IgD-negative memory B cell (primary cell): Measurements from ENCODE around the gene AFF3. TPM values are rescaled to one million over a fixed set of nuclear protein-coding genes. Genes with fewer than 3 reads are reported as not detected.
"Not testable (repeated sequence)": the region's sequence is repeated elsewhere in the genome, so short reads cannot be mapped to it uniquely, and the experiment has no call there.

Experiments used
- H3K27ac Mint-ChIP-seq, 3 donors: one replicate each; pipeline ENCODE4 v1.8.0; 2020 to 2022; ENCODE audit warnings: mild to moderate bottlenecking in 3 of 3, mixed read lengths in 3 of 3, moderate library complexity in 1 of 3
- H3K27me3 Mint-ChIP-seq: one replicate; pipeline ENCODE4 v1.8.0; 2021; ENCODE audit warnings: mixed read lengths
- H3K36me3 Mint-ChIP-seq: one replicate; pipeline ENCODE4 v1.8.0; 2020; ENCODE audit warnings: mild to moderate bottlenecking, mixed read lengths
- H3K4me1 Mint-ChIP-seq, 3 donors: one replicate each; pipeline ENCODE4 v1.8.0; 2020 to 2022; ENCODE audit warnings: mixed read lengths in 3 of 3, mild to moderate bottlenecking in 1 of 3
- H3K4me3 Mint-ChIP-seq, 4 donors: one replicate each; pipeline ENCODE4 v1.8.0; 2020 to 2022; ENCODE audit warnings: mild to moderate bottlenecking in 4 of 4, mixed read lengths in 4 of 4, moderate library complexity in 3 of 4
- H3K9me3 Mint-ChIP-seq, 3 donors: one replicate each; pipeline ENCODE4 v1.8.0; 2020 to 2021; ENCODE audit warnings: mixed read lengths in 3 of 3, mild to moderate bottlenecking in 1 of 3
- polyA plus RNA-seq: library from polyadenylated mRNA; unstranded; fragments of 300-500 nt; fragmentation: Illumina TruSeq; gene quantifications from one replicate; pipeline ENCODE4 v1.2.3, GENCODE V29; 2021

AFF3 gene
- polyA plus RNA-seq, 1 donor from 2014 or later: 85.9 TPM

GRCh38 chr2:99682275-99683060, 459.9 kb downstream of the AFF3 start:
- Mint-ChIP-seq H3K9me3 (no peaks in the 10 kb centered on the region), H3K27ac (peak overlapping the region in 1 of 3 donors; percentile 28), H3K4me3 (no peak overlapping the region), H3K36me3 (peaks cover 12% of the 10 kb centered on the region), H3K4me1 (peaks cover 0 to 9% (median 0%) of the 10 kb centered on the region in 3 donors), H3K27me3 (no peaks in the 10 kb centered on the region)

- Mint-ChIP-seq H3K27ac (no peak overlapping the region), H3K4me1 (peaks cover 5 to 9% (median 6%) of the 10 kb centered on the region in 3 donors), H3K4me3 (no peak overlapping the region), H3K9me3 (no peaks in the 10 kb centered on the region), H3K36me3 (peaks cover 10% of the 10 kb centered on the region), H3K27me3 (no peaks in the 10 kb centered on the region)
Measured at GRCh38 chr2:99680946-99681345, 461.4 kb downstream of the AFF3 start.

- H3K4me1 Mint-ChIP-seq: peaks cover 7 to 14% (median 11%) of the 10 kb centered on the region in 3 donors
- peaks cover 10% of the 10 kb centered on the region for H3K36me3 Mint-ChIP-seq
- H3K4me3 Mint-ChIP-seq: no peak overlapping the region
- H3K27me3 Mint-ChIP-seq: no peaks in the 10 kb centered on the region
- peak overlapping the region in 2 of 3 donors; percentile 29 to 50 for H3K27ac Mint-ChIP-seq
- H3K9me3 Mint-ChIP-seq: no peaks in the 10 kb centered on the region
Measured at GRCh38 chr2:99679518-99679917, 462.9 kb downstream of the AFF3 start.

- Mint-ChIP-seq H3K27ac (peak overlapping the region in 2 of 3 donors; percentile 8 to 84), H3K9me3 (no peaks in the 10 kb centered on the region), H3K36me3 (peaks cover 10% of the 10 kb centered on the region)
Measured at GRCh38 chr2:99678625-99679024, 463.8 kb downstream of the AFF3 start.

GRCh38 chr2:99677814-99678213, 464.6 kb downstream of the AFF3 start:
- Mint-ChIP-seq H3K4me1 (peaks cover 17 to 25% (median 23%) of the 10 kb centered on the region in 3 donors), H3K27ac (peak overlapping the region in 2 of 3 donors; percentile 8 to 71), H3K36me3 (peaks cover 6% of the 10 kb centered on the region), H3K9me3 (no peaks in the 10 kb centered on the region), H3K4me3 (no peak overlapping the region), H3K27me3 (no peaks in the 10 kb centered on the region)

More at GRCh38 chr2:99678625-99679024, 463.8 kb downstream of the AFF3 start:
- peaks cover 13 to 22% (median 20%) of the 10 kb centered on the region in 3 donors for H3K4me1 Mint-ChIP-seq
- H3K4me3 Mint-ChIP-seq: no peak overlapping the region
- H3K27me3 Mint-ChIP-seq: no peaks in the 10 kb centered on the region

GRCh38 chr2:99675130-99675661, 467.2 kb downstream of the AFF3 start:
- H3K4me1 Mint-ChIP-seq: peaks cover 33 to 41% (median 41%) of the 10 kb centered on the region in 3 donors

GRCh38 chr2:99674090-99674489, 468.3 kb downstream of the AFF3 start:
- H3K9me3 Mint-ChIP-seq: no peaks in the 10 kb centered on the region
- no peaks in the 10 kb centered on the region for H3K27me3 Mint-ChIP-seq
- peaks cover 7% of the 10 kb centered on the region for H3K36me3 Mint-ChIP-seq
- peak overlapping the region in 1 of 4 donors; percentile 33 for H3K4me3 Mint-ChIP-seq
- peak overlapping the region in 1 of 3 donors; percentile 69 for H3K27ac Mint-ChIP-seq
- peaks cover 33 to 43% (median 37%) of the 10 kb centered on the region in 3 donors for H3K4me1 Mint-ChIP-seq

More at GRCh38 chr2:99675130-99675661, 467.2 kb downstream of the AFF3 start:
- no peak overlapping the region for H3K27ac Mint-ChIP-seq
- no peaks in the 10 kb centered on the region for H3K27me3 Mint-ChIP-seq
- peaks cover 3% of the 10 kb centered on the region for H3K36me3 Mint-ChIP-seq
- H3K9me3 Mint-ChIP-seq: no peaks in the 10 kb centered on the region
- peak overlapping the region in 1 of 4 donors; percentile 78 for H3K4me3 Mint-ChIP-seq

GRCh38 chr2:99672766-99673350, 469.5 kb downstream of the AFF3 start:
- no peaks in the 10 kb centered on the region for H3K27me3 Mint-ChIP-seq
- peaks cover 32 to 43% (median 33%) of the 10 kb centered on the region in 3 donors for H3K4me1 Mint-ChIP-seq
- peaks cover 7% of the 10 kb centered on the region for H3K36me3 Mint-ChIP-seq
- H3K27ac Mint-ChIP-seq: peak overlapping the region in 2 of 3 donors; percentile 39 to 48
- no peaks in the 10 kb centered on the region for H3K9me3 Mint-ChIP-seq
- H3K4me3 Mint-ChIP-seq: peak overlapping the region in 2 of 4 donors; percentile 28 to 75

- H3K4me3 Mint-ChIP-seq: no peak overlapping the region
- H3K27ac Mint-ChIP-seq: peak overlapping the region in 1 of 3 donors; percentile 61
- peaks cover 10% of the 10 kb centered on the region for H3K36me3 Mint-ChIP-seq
- H3K9me3 Mint-ChIP-seq: no peaks in the 10 kb centered on the region
- H3K27me3 Mint-ChIP-seq: no peaks in the 10 kb centered on the region
- H3K4me1 Mint-ChIP-seq: peaks cover 28 to 39% (median 32%) of the 10 kb centered on the region in 3 donors
Measured at GRCh38 chr2:99670768-99671734, 471.3 kb downstream of the AFF3 start.

- Mint-ChIP-seq H3K27ac (peak overlapping the region in 1 of 3 donors; percentile 13), H3K4me3 (no peak overlapping the region), H3K9me3 (no peaks in the 10 kb centered on the region), H3K27me3 (no peaks in the 10 kb centered on the region), H3K36me3 (peaks cover 21% of the 10 kb centered on the region), H3K4me1 (peaks cover 2 to 4% (median 4%) of the 10 kb centered on the region in 3 donors)
Measured at GRCh38 chr2:99666256-99666655, 476.1 kb downstream of the AFF3 start.

- Mint-ChIP-seq H3K9me3 (no peaks in the 10 kb centered on the region), H3K36me3 (peaks cover 15% of the 10 kb centered on the region), H3K4me1 (peaks cover 1 to 4% (median 3%) of the 10 kb centered on the region in 3 donors), H3K27me3 (no peaks in the 10 kb centered on the region), H3K27ac (no peak overlapping the region), H3K4me3 (no peak overlapping the region)
Measured at GRCh38 chr2:99663641-99664040, 478.7 kb downstream of the AFF3 start.

GRCh38 chr2:99662761-99663341, 479.5 kb downstream of the AFF3 start:
- Mint-ChIP-seq H3K27ac (no peak overlapping the region), H3K9me3 (no peaks in the 10 kb centered on the region), H3K4me3 (no peak overlapping the region), H3K36me3 (peaks cover 17% of the 10 kb centered on the region), H3K27me3 (no peaks in the 10 kb centered on the region), H3K4me1 (peaks cover 1 to 4% (median 3%) of the 10 kb centered on the region in 3 donors)

- H3K36me3 Mint-ChIP-seq: peaks cover 21% of the 10 kb centered on the region
- H3K4me1 Mint-ChIP-seq, H3K9me3 Mint-ChIP-seq, H3K27ac Mint-ChIP-seq, H3K27me3 Mint-ChIP-seq, H3K4me3 Mint-ChIP-seq: not testable (repeated sequence)
Measured at GRCh38 chr2:99661761-99662160, 480.6 kb downstream of the AFF3 start.
